Astrocyte of the spinal cord (primary cell): ENCODE results near the gene TBCD.

Experiments
- DNase-seq: peaks from one replicate; pipeline ENCODE4 v3.0.0; 2011; ENCODE audit warnings: low read depth, low spot score
- H3K4me3 ChIP-seq: 2 replicates; pipeline ENCODE4 v1.5.1; 2011; ENCODE audit warnings: low read depth, mild to moderate bottlenecking, low read length, moderate library complexity
- in situ Hi-C: cut with HindIII; loops from 2 replicates; pipeline ENCODE4 v1.10.0; 2017; ENCODE audit warnings: low sequenced_read_pairs
- TF ChIP-seq, protein P1 (sequence below): IDR thresholded peaks from 2 replicates; pipeline ENCODE4 v1.5.1; 2012; ENCODE audit warnings: low read depth, mild to moderate bottlenecking, low read length, inconsistent platforms

TBCD gene

DNA sequence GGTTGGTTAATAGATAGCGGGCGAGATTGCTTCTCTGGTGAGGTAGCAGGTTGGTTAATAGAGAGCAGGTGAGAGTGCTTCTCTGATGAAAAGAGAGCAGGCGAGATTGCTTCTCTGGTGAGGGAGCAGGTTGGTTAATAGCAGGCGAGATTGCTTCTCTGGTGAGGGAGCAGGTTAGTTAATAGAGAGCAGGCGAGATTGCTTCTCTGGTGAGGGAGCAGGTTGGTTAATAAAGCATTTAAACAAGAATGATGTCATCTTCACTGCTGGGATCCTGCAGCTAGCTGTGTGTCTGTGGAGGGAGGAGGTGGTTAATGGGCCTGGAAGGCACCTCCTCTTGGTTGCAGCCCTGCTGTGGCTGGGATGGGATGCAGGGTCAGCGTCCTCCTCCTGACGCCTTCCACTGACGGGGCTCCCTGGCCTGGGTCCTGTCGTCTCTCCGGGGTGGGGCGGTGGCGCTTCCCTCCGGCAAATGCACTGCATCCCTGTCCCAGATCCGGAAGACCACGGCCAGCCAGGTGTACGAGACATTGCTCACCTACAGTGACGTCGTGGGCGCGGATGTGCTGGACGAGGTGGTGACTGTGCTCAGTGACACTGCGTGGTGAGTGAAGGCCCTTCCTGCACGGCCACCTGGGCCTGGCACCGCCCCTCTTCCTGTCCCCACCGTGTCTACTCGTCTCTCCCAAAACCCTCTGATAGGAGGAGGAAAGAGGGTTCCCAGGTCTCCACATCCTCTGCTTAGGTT lies 187.2 kb downstream of the TBCD start:
- in situ Hi-C loops: no loop called here
- TF ChIP-seq, protein P1, sequence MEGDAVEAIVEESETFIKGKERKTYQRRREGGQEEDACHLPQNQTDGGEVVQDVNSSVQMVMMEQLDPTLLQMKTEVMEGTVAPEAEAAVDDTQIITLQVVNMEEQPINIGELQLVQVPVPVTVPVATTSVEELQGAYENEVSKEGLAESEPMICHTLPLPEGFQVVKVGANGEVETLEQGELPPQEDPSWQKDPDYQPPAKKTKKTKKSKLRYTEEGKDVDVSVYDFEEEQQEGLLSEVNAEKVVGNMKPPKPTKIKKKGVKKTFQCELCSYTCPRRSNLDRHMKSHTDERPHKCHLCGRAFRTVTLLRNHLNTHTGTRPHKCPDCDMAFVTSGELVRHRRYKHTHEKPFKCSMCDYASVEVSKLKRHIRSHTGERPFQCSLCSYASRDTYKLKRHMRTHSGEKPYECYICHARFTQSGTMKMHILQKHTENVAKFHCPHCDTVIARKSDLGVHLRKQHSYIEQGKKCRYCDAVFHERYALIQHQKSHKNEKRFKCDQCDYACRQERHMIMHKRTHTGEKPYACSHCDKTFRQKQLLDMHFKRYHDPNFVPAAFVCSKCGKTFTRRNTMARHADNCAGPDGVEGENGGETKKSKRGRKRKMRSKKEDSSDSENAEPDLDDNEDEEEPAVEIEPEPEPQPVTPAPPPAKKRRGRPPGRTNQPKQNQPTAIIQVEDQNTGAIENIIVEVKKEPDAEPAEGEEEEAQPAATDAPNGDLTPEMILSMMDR: no peak
- DNase-seq: no peak
- no peak overlapping the region for H3K4me3 ChIP-seq

DNA sequence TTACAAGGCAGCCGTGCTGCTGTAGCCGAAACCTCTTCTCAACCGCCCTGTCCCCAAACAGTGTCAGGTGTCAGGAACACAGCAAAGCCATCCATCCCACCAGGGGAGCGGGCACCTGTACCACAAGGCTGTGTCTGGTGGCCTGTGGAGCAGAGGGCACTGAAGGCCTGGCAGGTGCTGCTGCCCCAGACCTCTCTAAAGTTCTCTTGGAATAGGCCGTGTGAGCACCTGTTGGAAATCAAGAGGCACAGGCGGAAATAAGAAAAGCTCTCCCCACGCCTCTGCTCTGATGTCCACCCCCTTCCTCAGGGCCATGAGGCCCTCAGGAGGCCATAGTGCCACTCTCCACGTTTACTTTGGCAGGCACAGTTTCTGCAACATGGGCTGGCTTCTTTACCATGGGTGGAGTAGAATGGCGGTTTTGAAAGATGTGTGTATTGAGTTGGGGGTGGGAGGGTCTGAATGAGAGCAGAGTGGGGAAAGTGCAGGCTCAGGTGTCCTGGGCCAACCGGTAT lies 187.8 kb downstream of the TBCD start:
- TF ChIP-seq, protein P1: no peak
- in situ Hi-C loops: no loop called here
- no peak overlapping the region for H3K4me3 ChIP-seq
- no peak for DNase-seq

DNA sequence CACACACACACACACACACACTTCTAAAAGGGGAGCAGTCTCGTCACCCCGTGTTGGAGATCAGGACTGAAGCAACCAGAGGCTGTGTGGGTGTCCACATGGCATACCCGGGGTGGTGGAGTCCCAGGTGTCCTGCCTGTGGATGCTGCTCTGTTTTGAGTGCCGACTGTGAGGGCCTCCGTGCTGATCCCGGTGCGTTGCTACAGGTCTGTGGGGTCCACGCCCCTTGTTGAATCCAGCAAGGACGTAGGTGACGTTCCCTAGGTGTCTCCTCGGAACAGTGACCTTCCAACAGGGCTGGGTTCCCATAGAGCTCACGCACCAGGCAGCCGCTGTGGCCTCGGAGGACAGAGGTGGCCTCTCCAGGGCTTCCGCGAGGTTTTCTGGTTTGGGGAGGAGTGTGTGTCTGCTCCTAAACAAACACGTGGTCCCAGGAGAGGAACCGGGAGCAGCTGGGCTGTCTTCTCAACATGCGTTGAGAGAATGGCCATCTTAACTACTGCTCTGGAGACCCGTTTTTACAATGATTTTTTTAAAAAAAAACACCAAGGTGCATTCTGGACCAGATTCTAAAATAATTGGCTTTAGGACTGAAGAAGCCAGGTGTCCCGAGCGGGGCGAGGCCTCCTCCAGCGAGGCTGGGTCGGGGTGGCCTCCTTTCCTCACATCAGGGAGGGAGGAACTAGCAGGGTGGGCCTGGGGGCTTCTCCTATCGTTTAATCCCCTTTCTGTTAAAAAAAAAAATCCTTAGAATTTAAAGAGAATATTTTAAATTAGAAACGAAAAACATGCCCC lies 188.6 kb downstream of the TBCD start:
- TF ChIP-seq, protein P1: no peak
- DNase-seq: no peak
- in situ Hi-C loops: no loop called here
- no peak overlapping the region for H3K4me3 ChIP-seq

DNA sequence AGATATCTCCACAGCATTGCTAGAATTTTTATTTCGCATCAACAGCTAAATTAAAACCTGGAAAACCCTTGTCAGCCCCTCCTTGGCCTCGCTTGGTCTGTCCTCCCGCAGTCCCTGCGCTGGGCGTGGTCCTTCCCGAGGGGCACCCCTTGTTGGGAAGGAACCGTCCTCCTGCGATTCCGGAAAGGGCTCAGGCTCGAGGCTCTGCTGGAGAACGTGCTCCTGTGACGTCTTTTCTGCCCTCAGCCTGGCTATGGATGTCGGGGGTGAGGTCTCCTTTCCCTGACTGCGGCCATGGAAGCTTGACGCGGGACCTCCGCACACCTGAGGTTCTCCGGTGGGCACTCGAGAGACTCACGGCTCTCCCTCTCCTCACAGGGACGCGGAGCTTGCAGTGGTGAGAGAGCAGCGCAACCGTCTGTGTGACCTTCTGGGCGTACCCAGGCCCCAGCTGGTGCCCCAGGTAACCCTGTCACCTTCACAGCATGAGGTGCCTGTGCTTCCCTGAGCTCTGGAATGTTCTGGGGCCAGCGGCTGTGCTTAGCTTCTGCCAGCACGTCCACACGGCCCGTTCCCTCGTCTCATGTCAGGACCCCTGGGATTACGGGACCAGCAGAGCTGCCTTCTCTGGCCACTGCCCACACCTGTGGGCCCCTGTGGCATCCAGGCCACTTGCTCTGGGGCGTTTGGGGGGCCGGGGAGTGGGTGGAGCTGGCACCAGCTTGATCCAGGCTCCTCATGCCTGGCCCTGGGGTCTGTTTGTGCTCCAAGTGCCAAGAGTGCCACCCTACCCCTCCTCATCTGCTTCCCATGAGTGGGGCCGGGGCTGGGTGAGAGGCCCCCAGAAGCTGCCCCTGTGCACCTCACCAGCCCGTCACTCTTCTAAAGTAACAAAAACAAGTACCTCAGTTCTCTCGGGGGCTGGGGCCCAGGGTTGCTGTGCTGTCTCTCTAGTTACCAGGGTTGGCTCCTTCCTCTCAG lies 189.4 kb downstream of the TBCD start:
- TF ChIP-seq, protein P1: no peak
- no peak overlapping the region for H3K4me3 ChIP-seq
- in situ Hi-C loops: no loop called here
- no peak for DNase-seq

GRCh38 chr17:82942166-82943130 lies 190.6 kb downstream of the TBCD start:
- in situ Hi-C loops: no loop called here
- no peak overlapping the region for H3K4me3 ChIP-seq
- TF ChIP-seq, protein P1: no peak
- DNase-seq: no peak
